OCI-LY7 (cell line): Measurements from ENCODE around the gene SPTAN1. TPM values are rescaled to one million over a fixed set of nuclear protein-coding genes. Genes with fewer than 3 reads are reported as not detected.

Experiments used
- BruUV-seq: library from RNA; stranded (reverse); fragments of 400-500 nt; replicated peaks from 2 replicates; lab custom pipeline; 2021; lab: Mats Ljungman, UMichigan
- CTCF ChIA-PET: fragments of 300-600 bp; sonication (Branson Sonifier 250); formaldehyde crosslinking; loops from one replicate; lab custom pipeline; 2022; ENCODE audit warnings: antibody characterized with exemption; ENCODE audit not compliant: unreplicated experiment; lab: Charles Lee
- POLR2A ChIA-PET: fragments of 300-600 bp; sonication (Branson Sonifier 250); formaldehyde crosslinking; loops from one replicate; lab custom pipeline; 2022; ENCODE audit warnings: antibody characterized with exemption; lab: Charles Lee
- DNase-seq: peaks from one replicate; pipeline ENCODE4 v3.0.0-alpha.2; 2015; ENCODE audit warnings: low spot score
- H2AFZ ChIP-seq: fragments of 200-600 bp; sonication (generic), shearing (Covaris generic); 2 replicates; pipeline ENCODE4 v1.6.1; 2014; ENCODE audit warnings: mild to moderate bottlenecking, antibody characterized with exemption, low read length, moderate library complexity
- H3K27ac ChIP-seq: fragments of 200-600 bp; sonication (generic); 2 replicates; pipeline ENCODE4 v1.5.1; 2014; ENCODE audit warnings: mixed run types, low read depth, mild to moderate bottlenecking, moderate library complexity, low read length, inconsistent platforms; ENCODE audit not compliant: poor library complexity, severe bottlenecking
- H3K36me3 ChIP-seq: fragments of 200-600 bp; sonication (generic); 2 replicates; pipeline ENCODE4 v1.6.1; 2014; ENCODE audit warnings: mild to moderate bottlenecking, antibody characterized with exemption, low read length, moderate library complexity, mixed read lengths; ENCODE audit not compliant: insufficient read depth
- H3K4me1 ChIP-seq: fragments of 200-600 bp; sonication (generic); 2 replicates; pipeline ENCODE4 v1.5.1; 2014; ENCODE audit warnings: mild to moderate bottlenecking, low read length; ENCODE audit not compliant: insufficient read depth, poor library complexity, severe bottlenecking
- H3K4me2 ChIP-seq: fragments of 200-600 bp; sonication (generic); 2 replicates; pipeline ENCODE4 v1.6.1; 2014; ENCODE audit warnings: mild to moderate bottlenecking, low read length
- H3K4me3 ChIP-seq: fragments of 200-600 bp; sonication (generic); 2 replicates; pipeline ENCODE4 v1.5.1; 2014; ENCODE audit warnings: mild to moderate bottlenecking, low read depth, low read length; ENCODE audit not compliant: poor library complexity, severe bottlenecking
- H3K79me2 ChIP-seq: fragments of 200-600 bp; sonication (generic); 2 replicates; pipeline ENCODE4 v1.6.1; 2016; ENCODE audit warnings: low read depth, mild to moderate bottlenecking, low read length, moderate library complexity, mixed read lengths; ENCODE audit not compliant: insufficient read depth
- H3K9me2 ChIP-seq: fragments of 200-600 bp; sonication (generic); 2 replicates; pipeline ENCODE4 v1.6.1; 2016; ENCODE audit warnings: mild to moderate bottlenecking, low read length, mixed read lengths; ENCODE audit not compliant: insufficient read depth
- H3K9me3 ChIP-seq: fragments of 200-600 bp; sonication (generic); 2 replicates; pipeline ENCODE4 v1.6.1; 2014; ENCODE audit warnings: mild to moderate bottlenecking, mixed run types, low read length, mixed read lengths
- H4K20me1 ChIP-seq: fragments of 200-600 bp; sonication (generic); 2 replicates; pipeline ENCODE4 v1.6.1; 2014; ENCODE audit warnings: mild to moderate bottlenecking, antibody characterized with exemption, low read length, moderate library complexity, mixed read lengths; ENCODE audit not compliant: insufficient read depth
- EZH2phosphoT487 ChIP-seq: fragments of 200-600 bp; sonication (generic); IDR thresholded peaks from 2 replicates; pipeline ENCODE4 v1.6.1; 2018; ENCODE audit warnings: low read depth, borderline replicate concordance, mild to moderate bottlenecking, mixed run types, antibody characterized with exemption, low read length, moderate library complexity, mixed read lengths
- intact Hi-C: fragments of 100-400 bp; cut with micrococcal nuclease; formaldehyde crosslinking; loops from one replicate; pipeline ENCODE4 v1.10.0; 2022; ENCODE audit not compliant: unreplicated experiment
- total RNA-seq, 2 experiments: library from RNA; depleted of rRNA in 1 of 2; stranded (reverse); fragments of >200 nt in 1 of 2; shearing (Covaris generic) in 1 of 2; gene quantifications; 2 replicates each; pipeline ENCODE4 v1.2.3, GENCODE V29; 2014 to 2022
- TF ChIP-seq, protein P1 (sequence below): fragments of 200-600 bp; sonication (generic); conservative IDR thresholded peaks from 2 replicates; pipeline ENCODE4 v1.5.1; 2014; ENCODE audit warnings: mild to moderate bottlenecking, antibody characterized with exemption, low read length, moderate library complexity, mixed read lengths

SPTAN1 gene
- total RNA-seq, 2 experiments from 2014 or later = 239 to 259 TPM

- H3K79me2 ChIP-seq = no peaks in the 10 kb centered on the region
- no peak overlapping the region for H3K4me3 ChIP-seq
- no peak overlapping the region for H3K4me2 ChIP-seq
- no peaks in the 10 kb centered on the region for H3K9me3 ChIP-seq
- no peak for TF ChIP-seq EZH2phosphoT487
- ChIA-PET CTCF (no interaction called here), POLR2A (interaction anchor here (0.6 kb wide), 1 partner anchor 34 kb away, joined by 3 read pairs; no protein-coding TSS in a partner anchor)
- H2AFZ ChIP-seq = no peak overlapping the region
- peaks cover 86% of the 10 kb centered on the region for H3K36me3 ChIP-seq
- intact Hi-C loops = no loop called here
- no TSS peak for BruUV-seq
- peaks cover 5% of the 10 kb centered on the region for H3K4me1 ChIP-seq
- no peak overlapping the region for H3K27ac ChIP-seq
- H3K9me2 ChIP-seq = no peaks in the 10 kb centered on the region
- no peak for DNase-seq
- H4K20me1 ChIP-seq = no peaks in the 10 kb centered on the region
Observed at GRCh38 chr9:128512820-128513219, 39.6 kb upstream of the SPTAN1 start.

DNA sequence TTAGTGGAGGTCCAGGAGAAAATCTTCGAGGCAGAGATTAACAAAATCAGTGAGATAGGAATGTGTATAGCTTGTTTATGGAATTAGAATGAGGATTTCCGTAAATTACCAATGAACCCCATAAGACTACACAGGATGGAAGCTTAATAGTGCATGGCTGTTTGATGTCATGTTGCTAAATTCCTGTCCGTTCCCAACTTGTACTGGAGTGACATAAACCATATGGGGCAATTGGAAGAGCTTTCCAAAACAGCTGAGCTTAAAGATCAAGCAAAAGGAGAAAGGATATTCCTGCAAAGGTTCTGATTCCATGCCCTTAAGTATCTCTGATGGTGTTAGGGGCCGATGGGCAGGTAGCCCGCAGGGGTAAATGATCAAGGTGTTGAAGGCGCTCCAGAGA, 30.4 kb upstream of the SPTAN1 start:
- TF ChIP-seq, protein P1, sequence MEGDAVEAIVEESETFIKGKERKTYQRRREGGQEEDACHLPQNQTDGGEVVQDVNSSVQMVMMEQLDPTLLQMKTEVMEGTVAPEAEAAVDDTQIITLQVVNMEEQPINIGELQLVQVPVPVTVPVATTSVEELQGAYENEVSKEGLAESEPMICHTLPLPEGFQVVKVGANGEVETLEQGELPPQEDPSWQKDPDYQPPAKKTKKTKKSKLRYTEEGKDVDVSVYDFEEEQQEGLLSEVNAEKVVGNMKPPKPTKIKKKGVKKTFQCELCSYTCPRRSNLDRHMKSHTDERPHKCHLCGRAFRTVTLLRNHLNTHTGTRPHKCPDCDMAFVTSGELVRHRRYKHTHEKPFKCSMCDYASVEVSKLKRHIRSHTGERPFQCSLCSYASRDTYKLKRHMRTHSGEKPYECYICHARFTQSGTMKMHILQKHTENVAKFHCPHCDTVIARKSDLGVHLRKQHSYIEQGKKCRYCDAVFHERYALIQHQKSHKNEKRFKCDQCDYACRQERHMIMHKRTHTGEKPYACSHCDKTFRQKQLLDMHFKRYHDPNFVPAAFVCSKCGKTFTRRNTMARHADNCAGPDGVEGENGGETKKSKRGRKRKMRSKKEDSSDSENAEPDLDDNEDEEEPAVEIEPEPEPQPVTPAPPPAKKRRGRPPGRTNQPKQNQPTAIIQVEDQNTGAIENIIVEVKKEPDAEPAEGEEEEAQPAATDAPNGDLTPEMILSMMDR = no peak
- TF ChIP-seq EZH2phosphoT487 = no peak
- H3K9me3 ChIP-seq = no peaks in the 10 kb centered on the region
- H4K20me1 ChIP-seq = no peaks in the 10 kb centered on the region
- H2AFZ ChIP-seq = no peak overlapping the region
- intact Hi-C loops = no loop called here
- no peak overlapping the region for H3K4me2 ChIP-seq
- ChIA-PET CTCF (no interaction called here), POLR2A (no interaction called here)
- no peaks in the 10 kb centered on the region for H3K9me2 ChIP-seq
- H3K79me2 ChIP-seq = no peaks in the 10 kb centered on the region
- no peak overlapping the region for H3K27ac ChIP-seq
- H3K4me3 ChIP-seq = no peak overlapping the region
- no TSS peak for BruUV-seq
- peaks cover 81% of the 10 kb centered on the region for H3K36me3 ChIP-seq
- H3K4me1 ChIP-seq = no peaks in the 10 kb centered on the region
- DNase-seq = no peak

- H3K4me2 ChIP-seq = no peak overlapping the region
- no peak overlapping the region for H2AFZ ChIP-seq
- no peak for TF ChIP-seq EZH2phosphoT487
- TF ChIP-seq, protein P1 = no peak
- DNase-seq = no peak
- no peaks in the 10 kb centered on the region for H3K9me2 ChIP-seq
- H4K20me1 ChIP-seq = no peaks in the 10 kb centered on the region
- no peaks in the 10 kb centered on the region for H3K4me1 ChIP-seq
- no peaks in the 10 kb centered on the region for H3K79me2 ChIP-seq
- H3K9me3 ChIP-seq = no peaks in the 10 kb centered on the region
- no peak overlapping the region for H3K27ac ChIP-seq
- peaks cover 75% of the 10 kb centered on the region for H3K36me3 ChIP-seq
- H3K4me3 ChIP-seq = no peak overlapping the region
- CTCF ChIA-PET = no interaction called here
- POLR2A ChIA-PET = no interaction called here
- intact Hi-C loops = no loop called here
- BruUV-seq = no TSS peak
Observed at GRCh38 chr9:128523199-128523925, 29.0 kb upstream of the SPTAN1 start.
